HUES6 (cell line): Measurements from ENCODE around the gene GTF2F2.
A peak's percentile ranks its signal among the peaks of the same experiment; 100 is the strongest.

Experiments used
- H3K27ac ChIP-seq: 2 replicates; pipeline ENCODE4 v1.7.0; 2013; ENCODE audit warnings: low read depth, mild to moderate bottlenecking, low read length, inconsistent platforms
- H3K27me3 ChIP-seq: 2 replicates; pipeline ENCODE4 v1.6.1; 2013; ENCODE audit warnings: low read length; ENCODE audit not compliant: control insufficient read depth, insufficient read depth
- H3K36me3 ChIP-seq: 2 replicates; pipeline ENCODE4 v1.6.1; 2013; ENCODE audit warnings: low read length; ENCODE audit not compliant: control insufficient read depth, insufficient read depth
- H3K4me1 ChIP-seq: 2 replicates; pipeline ENCODE4 v1.6.1; 2013; ENCODE audit warnings: low read length; ENCODE audit not compliant: control insufficient read depth, insufficient read depth
- H3K4me3 ChIP-seq: 2 replicates; pipeline ENCODE4 v1.5.1; 2013; ENCODE audit warnings: low read depth, low read length
- H3K9ac ChIP-seq: one replicate; pipeline ENCODE4 v1.6.1; 2013; ENCODE audit warnings: mild to moderate bottlenecking, low read length
- H3K9me3 ChIP-seq: 2 replicates; pipeline ENCODE4 v1.6.1; 2013; ENCODE audit warnings: low read depth, low read length; ENCODE audit not compliant: control insufficient read depth, insufficient read depth

Gene GTF2F2

DNA sequence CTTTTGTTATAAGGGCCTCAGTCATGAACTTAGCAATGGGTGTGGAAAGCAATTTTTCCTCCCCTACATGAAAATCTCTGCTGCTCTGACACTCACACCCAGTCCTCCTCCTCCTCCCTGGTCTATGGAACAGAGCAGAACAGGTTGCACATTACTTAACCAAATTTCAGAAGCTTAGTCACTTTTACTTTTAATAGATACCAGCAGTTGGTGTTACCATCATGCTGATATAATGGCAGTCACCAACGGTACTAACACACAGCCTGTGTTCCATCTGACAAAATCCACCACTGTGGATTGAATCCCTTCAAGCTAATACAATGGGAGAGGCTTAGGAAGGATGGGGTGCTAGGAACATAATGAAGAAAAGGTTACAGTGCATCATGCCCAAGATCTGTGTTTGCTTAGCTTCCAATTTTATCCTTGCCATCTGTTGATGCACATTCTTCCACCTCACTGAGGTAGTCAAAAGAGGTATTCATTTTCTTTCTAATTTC lies 210.9 kb downstream of the GTF2F2 start:
- Histone ChIP-seq H3K27me3 (no peaks in the 10 kb centered on the region), H3K27ac (no peak overlapping the region), H3K9me3 (no peaks in the 10 kb centered on the region), H3K4me1 (peaks cover 12% of the 10 kb centered on the region; the same call in 1 of the 2 replicates), H3K9ac (no peak overlapping the region), H3K36me3 (peaks cover 17% of the 10 kb centered on the region), H3K4me3 (no peak overlapping the region)

DNA sequence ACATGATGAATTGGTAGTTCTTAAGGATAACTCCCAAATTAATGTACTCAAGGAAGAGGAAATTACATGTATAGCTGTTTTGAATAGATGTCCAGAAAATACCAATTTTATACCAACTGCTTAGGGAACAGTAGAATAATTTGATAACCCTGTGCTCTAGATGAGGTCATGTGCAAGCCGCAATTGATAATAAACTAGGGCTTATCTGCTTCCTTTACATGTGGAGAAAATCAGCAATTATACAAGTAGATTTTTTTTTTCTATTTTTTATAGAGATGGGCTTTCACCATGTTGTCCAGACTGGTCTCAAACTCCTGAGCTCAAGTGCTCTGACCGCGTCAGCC lies 211.4 kb downstream of the GTF2F2 start:
- Histone ChIP-seq H3K27me3 (no peaks in the 10 kb centered on the region), H3K4me1 (peaks cover 12% of the 10 kb centered on the region; the same call in 1 of the 2 replicates), H3K4me3 (no peak overlapping the region), H3K27ac (no peak overlapping the region), H3K9me3 (no peaks in the 10 kb centered on the region), H3K9ac (no peak overlapping the region), H3K36me3 (peaks cover 22% of the 10 kb centered on the region)

DNA sequence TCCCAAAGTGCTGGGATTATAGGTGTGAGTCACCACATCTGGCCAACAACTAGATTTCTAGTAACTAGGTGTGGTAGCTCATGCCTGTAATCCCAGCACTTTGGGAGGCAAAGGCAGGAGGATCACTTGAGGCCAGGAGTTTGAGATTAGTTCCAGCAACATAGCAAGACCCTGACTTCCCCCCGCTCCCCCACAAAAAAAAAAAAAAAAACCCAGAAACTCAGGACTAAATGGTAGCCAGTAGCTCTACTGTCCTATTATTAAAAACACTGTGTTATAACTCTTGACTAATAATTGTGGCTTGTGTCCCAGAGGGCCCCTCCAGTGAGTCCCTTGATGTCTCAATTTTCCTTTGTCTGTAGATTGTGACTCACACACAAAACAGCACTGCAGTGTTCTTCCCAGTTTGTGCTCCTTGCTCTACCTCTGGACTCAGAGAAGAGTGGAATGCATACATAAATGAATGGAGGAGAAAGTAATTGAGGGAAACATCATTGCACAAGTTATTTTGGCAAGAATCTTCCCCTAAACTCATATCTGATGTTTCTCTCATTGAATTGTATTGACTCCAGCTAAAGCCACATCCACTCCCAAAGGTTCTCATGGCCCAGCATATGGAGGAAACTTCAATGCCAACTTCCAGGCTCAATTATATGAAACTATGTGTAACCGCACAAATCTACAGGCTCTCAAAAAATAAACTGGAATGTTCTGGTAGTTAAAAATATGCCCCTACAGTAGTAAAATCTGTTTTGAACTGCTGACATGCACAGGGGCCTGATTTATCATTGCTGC lies 211.9 kb downstream of the GTF2F2 start:
- Histone ChIP-seq H3K4me3 (no peak overlapping the region), H3K27ac (peak overlapping the region; percentile 16; the same call in 1 of the 2 replicates), H3K9me3 (no peaks in the 10 kb centered on the region), H3K36me3 (peaks cover 28% of the 10 kb centered on the region), H3K4me1 (peaks cover 12% of the 10 kb centered on the region; the same call in 1 of the 2 replicates), H3K27me3 (no peaks in the 10 kb centered on the region), H3K9ac (no peak overlapping the region)

DNA sequence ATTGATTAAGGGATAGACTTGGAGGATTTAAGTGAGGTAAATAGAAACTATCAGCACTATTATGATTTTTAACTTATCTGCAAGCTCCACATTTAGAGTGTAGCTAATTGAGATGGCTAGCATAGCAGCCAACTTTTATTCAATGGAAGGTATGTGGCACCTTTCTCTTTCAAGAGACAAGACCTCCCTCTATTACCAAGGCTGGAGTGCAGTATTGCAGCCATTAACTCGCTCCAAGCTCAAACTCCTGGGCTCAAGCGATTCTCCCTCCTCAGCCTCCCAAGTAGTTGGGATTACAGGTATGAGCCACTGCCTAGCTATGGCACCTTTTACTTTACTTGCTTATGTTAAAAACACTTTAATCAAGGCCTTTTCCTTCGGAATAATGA lies 212.5 kb downstream of the GTF2F2 start:
- Histone ChIP-seq H3K36me3 (peaks cover 34% of the 10 kb centered on the region), H3K4me1 (peaks cover 12% of the 10 kb centered on the region; the same call in 1 of the 2 replicates), H3K4me3 (no peak overlapping the region), H3K9ac (no peak overlapping the region), H3K9me3 (no peaks in the 10 kb centered on the region), H3K27me3 (no peaks in the 10 kb centered on the region), H3K27ac (peak overlapping the region; percentile 16; the same call in 1 of the 2 replicates)

DNA sequence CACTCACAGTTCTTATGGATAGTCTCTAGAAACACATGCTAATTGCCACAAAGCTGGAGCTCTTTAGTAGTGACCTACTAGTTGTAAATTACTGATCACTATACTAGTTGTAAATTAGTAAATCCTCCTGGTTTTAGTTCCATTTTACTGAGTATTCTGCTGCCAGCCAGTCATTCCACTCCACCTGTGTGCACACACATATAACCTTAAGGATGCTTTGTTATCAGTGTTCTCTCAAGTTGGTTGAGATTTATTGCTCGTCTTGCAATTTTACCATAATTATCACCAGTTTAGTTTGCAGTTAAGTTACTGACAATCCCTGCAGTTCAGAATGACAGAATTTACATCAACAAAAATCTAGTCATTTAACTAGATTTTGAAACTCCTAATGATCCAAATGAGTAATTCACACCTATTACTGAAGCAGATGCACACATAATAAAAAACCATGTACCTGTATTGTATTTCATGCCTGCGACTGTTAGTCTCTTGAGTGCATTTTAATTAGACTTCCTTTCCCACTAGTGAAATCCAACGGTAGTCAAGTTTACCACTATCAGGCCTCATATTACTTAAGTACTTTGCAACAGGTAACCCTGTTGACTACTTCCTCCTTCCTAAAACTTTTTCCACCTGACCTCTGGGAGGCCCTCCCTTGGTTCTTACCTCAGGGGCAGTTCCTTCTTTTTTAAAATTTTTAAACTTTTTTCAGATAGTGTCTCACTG lies 213.1 kb downstream of the GTF2F2 start:
- H3K4me1 ChIP-seq, result peaks cover 12% of the 10 kb centered on the region; the same call in 1 of the 2 replicates
- H3K9ac ChIP-seq, result no peak overlapping the region
- H3K36me3 ChIP-seq, result peaks cover 40% of the 10 kb centered on the region
- no peaks in the 10 kb centered on the region for H3K27me3 ChIP-seq
- no peak overlapping the region for H3K4me3 ChIP-seq
- H3K27ac ChIP-seq, result no peak overlapping the region
- no peaks in the 10 kb centered on the region for H3K9me3 ChIP-seq
